OCI-LY1 (cell line): Measurements from ENCODE around the gene DISP2.

Experiments
- H2AFZ ChIP-seq: fragments of 200-600 bp; sonication (generic), shearing (Covaris generic); 2 replicates; pipeline ENCODE4 v1.6.0; 2014; ENCODE audit warnings: antibody characterized with exemption, mild to moderate bottlenecking, low read length
- H3F3A ChIP-seq: fragments of 200-600 bp; sonication (generic), shearing (Covaris generic); 2 replicates; pipeline ENCODE4 v1.6.0; 2014; ENCODE audit warnings: mild to moderate bottlenecking, antibody characterized with exemption, low read length, moderate library complexity; ENCODE audit not compliant: insufficient read depth
- H3K27ac ChIP-seq: fragments of 200-600 bp; sonication (generic); 2 replicates; pipeline ENCODE4 v1.5.1; 2014; ENCODE audit warnings: low read length, mixed run types, mild to moderate bottlenecking, low read depth; ENCODE audit not compliant: poor library complexity, severe bottlenecking
- H3K27me3 ChIP-seq: fragments of 200-600 bp; sonication (generic); 2 replicates; pipeline ENCODE4 v1.6.0; 2014; ENCODE audit warnings: antibody characterized with exemption, mild to moderate bottlenecking, low read length, moderate library complexity; ENCODE audit not compliant: insufficient read depth
- H3K36me3 ChIP-seq: fragments of 200-600 bp; sonication (generic); 2 replicates; pipeline ENCODE4 v1.6.1; 2014; ENCODE audit warnings: mild to moderate bottlenecking, antibody characterized with exemption, low read length, moderate library complexity, mixed read lengths; ENCODE audit not compliant: insufficient read depth
- H3K4me1 ChIP-seq: fragments of 200-600 bp; sonication (generic); 2 replicates; pipeline ENCODE4 v1.5.1; 2014; ENCODE audit warnings: mild to moderate bottlenecking, low read length, moderate library complexity; ENCODE audit not compliant: insufficient read depth, severe bottlenecking
- H3K4me2 ChIP-seq: fragments of 200-600 bp; sonication (generic), shearing (Covaris generic); 2 replicates; pipeline ENCODE4 v1.6.1; 2014; ENCODE audit warnings: low read length
- H3K4me3 ChIP-seq: fragments of 200-600 bp; sonication (generic); 2 replicates; pipeline ENCODE4 v1.5.1; 2014; ENCODE audit warnings: low read length, low read depth, mild to moderate bottlenecking, mixed read lengths; ENCODE audit not compliant: poor library complexity, severe bottlenecking
- H3K79me2 ChIP-seq: fragments of 200-600 bp; shearing (Covaris generic); 2 replicates; pipeline ENCODE4 v1.6.1; 2016; ENCODE audit warnings: mixed run types, low read length, mixed read lengths; ENCODE audit not compliant: insufficient read depth
- H3K9ac ChIP-seq: fragments of 200-600 bp; sonication (generic), shearing (Covaris generic); 2 replicates; pipeline ENCODE4 v1.6.1; 2014; ENCODE audit warnings: mild to moderate bottlenecking, low read length, mixed read lengths
- H3K9me2 ChIP-seq: fragments of 200-600 bp; sonication (generic), shearing (Covaris generic); 2 replicates; pipeline ENCODE4 v1.6.1; 2014; ENCODE audit warnings: low read depth, mild to moderate bottlenecking, low read length, mixed read lengths
- H3K9me3 ChIP-seq: fragments of 200-600 bp; shearing (Covaris generic); 2 replicates; pipeline ENCODE4 v1.6.1; 2014; ENCODE audit warnings: low read length, mixed read lengths
- H4K20me1 ChIP-seq: fragments of 200-600 bp; sonication (generic), shearing (Covaris generic); 2 replicates; pipeline ENCODE4 v1.6.0; 2016; ENCODE audit warnings: mild to moderate bottlenecking, low read length; ENCODE audit not compliant: insufficient read depth
- EZH2 ChIP-seq: fragments of 200-600 bp; sonication (generic), shearing (Covaris generic); IDR thresholded peaks from 2 replicates; pipeline ENCODE4 v1.8.0; 2017; ENCODE audit warnings: borderline replicate concordance, mixed run types, mild to moderate bottlenecking, antibody characterized with exemption, low read length, moderate library complexity, mixed read lengths
- TF ChIP-seq, protein P1 (sequence below): fragments of 200-600 bp; sonication (generic), shearing (Covaris generic); IDR thresholded peaks from 2 replicates; pipeline ENCODE4 v1.5.1; 2017; ENCODE audit warnings: mild to moderate bottlenecking, antibody characterized with exemption, low read length, moderate library complexity, mixed read lengths

DISP2 gene

DNA sequence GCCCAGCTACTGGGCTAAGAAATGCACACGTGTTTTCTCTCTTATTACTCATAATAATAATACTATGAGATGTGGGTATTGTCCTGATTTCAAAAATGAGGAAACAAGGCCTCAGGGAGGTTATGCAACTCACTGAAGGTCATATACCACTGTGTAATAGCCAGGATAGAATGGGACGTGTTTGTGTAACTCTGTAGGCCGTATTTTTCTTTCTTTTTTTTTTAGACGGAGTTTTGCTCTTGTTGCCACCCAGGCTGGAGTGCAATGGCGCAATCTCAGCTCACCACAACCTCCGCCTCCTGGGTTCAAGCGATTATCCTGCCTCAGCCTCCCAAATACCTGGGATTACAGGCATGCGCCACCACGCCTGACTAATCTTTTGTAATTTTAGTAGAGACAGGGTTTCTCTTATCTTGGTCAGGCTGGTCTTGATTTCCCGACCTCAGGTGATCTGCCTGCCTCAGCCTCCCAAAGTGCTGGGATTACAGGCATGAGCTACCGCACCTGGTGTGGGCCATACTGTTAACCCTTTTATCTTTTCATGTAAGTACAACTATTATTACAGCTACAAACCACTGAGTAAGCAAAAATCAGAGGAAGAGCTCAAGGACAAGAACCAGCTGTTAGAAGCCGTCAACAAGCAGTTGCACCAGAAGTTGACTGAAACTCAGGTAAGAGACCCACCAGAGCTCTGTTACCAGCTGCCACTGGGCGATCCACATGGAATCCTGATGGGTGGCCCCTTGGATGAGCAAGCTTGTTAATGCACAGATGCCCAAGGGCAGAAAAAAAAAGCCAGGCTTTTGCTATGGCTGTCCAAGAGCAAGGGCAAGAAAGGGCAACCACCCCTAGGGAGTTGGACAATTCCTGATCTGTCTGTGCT lies 31.2 kb downstream of the DISP2 start:
- H3K79me2 ChIP-seq, result peaks cover 12% of the 10 kb centered on the region
- H3K4me1 ChIP-seq, result peaks cover 6% of the 10 kb centered on the region
- H2AFZ ChIP-seq, result no peak overlapping the region
- H3K27me3 ChIP-seq, result no peaks in the 10 kb centered on the region
- H3K27ac ChIP-seq, result no peak overlapping the region
- TF ChIP-seq, protein P1, sequence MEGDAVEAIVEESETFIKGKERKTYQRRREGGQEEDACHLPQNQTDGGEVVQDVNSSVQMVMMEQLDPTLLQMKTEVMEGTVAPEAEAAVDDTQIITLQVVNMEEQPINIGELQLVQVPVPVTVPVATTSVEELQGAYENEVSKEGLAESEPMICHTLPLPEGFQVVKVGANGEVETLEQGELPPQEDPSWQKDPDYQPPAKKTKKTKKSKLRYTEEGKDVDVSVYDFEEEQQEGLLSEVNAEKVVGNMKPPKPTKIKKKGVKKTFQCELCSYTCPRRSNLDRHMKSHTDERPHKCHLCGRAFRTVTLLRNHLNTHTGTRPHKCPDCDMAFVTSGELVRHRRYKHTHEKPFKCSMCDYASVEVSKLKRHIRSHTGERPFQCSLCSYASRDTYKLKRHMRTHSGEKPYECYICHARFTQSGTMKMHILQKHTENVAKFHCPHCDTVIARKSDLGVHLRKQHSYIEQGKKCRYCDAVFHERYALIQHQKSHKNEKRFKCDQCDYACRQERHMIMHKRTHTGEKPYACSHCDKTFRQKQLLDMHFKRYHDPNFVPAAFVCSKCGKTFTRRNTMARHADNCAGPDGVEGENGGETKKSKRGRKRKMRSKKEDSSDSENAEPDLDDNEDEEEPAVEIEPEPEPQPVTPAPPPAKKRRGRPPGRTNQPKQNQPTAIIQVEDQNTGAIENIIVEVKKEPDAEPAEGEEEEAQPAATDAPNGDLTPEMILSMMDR, result no peak
- no peak for TF ChIP-seq EZH2
- no peaks in the 10 kb centered on the region for H3K9me2 ChIP-seq
- H3K4me2 ChIP-seq, result no peak overlapping the region
- no peaks in the 10 kb centered on the region for H4K20me1 ChIP-seq
- no peaks in the 10 kb centered on the region for H3K9me3 ChIP-seq
- H3K36me3 ChIP-seq, result peaks cover 95% of the 10 kb centered on the region
- no peak overlapping the region for H3K4me3 ChIP-seq
- H3F3A ChIP-seq, result no peaks in the 10 kb centered on the region
- no peak overlapping the region for H3K9ac ChIP-seq

DNA sequence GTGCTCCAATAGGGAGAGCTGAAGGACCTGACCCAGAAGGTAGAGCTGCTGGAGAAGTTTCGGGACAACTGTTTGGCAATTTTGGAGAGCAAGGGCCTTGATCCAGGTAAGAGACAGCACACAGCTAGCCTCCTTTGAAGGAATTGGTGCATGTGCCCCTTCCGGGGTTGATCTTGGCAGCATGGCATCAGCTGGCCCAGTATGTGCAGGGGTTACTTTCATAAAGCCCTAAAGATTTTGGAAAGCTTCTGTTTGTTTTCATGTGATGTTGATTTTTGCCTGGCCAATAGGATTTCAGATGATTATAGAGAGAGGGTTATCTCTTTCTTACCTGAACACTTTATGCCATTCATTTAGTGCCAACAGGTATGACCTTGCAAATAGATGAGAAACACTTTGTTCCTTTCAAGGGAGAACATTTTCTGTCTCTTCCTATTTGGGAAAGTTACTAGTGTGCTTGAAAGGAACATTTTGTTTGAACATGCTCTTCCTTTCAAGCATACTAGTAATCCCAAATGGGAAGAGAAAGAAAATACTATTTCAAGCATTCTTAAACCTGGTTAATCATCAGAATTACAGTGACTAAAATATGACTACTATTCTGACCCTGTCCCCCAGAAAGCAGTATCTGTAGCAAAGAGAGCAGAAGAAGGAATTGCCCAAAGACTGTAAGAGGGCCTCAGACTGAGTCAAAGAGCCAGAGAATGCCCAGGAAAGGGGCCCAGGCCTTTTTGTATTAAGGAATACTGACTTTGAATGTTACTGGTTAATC lies 32.0 kb downstream of the DISP2 start:
- Histone ChIP-seq H3K9me2 (no peaks in the 10 kb centered on the region), H3K4me2 (no peak overlapping the region), H3K36me3 (peaks cover 91% of the 10 kb centered on the region), H3K4me1 (no peaks in the 10 kb centered on the region), H3K9me3 (no peaks in the 10 kb centered on the region), H3K27me3 (no peaks in the 10 kb centered on the region), H2AFZ (no peak overlapping the region), H4K20me1 (no peaks in the 10 kb centered on the region), H3K4me3 (no peak overlapping the region), H3K9ac (no peak overlapping the region), H3K27ac (no peak overlapping the region), H3F3A (no peaks in the 10 kb centered on the region), H3K79me2 (peaks cover 3% of the 10 kb centered on the region; the same call in 1 of the 2 replicates)
- TF ChIP-seq EZH2, result no peak
- TF ChIP-seq, protein P1, result no peak

GRCh38 chr15:40392986-40393948 lies 35.2 kb downstream of the DISP2 start:
- peaks cover 62% of the 10 kb centered on the region for H3K36me3 ChIP-seq
- H3K27ac ChIP-seq, result no peak overlapping the region
- no peaks in the 10 kb centered on the region for H3F3A ChIP-seq
- H3K9me2 ChIP-seq, result no peaks in the 10 kb centered on the region
- no peaks in the 10 kb centered on the region for H4K20me1 ChIP-seq
- no peak overlapping the region for H3K4me2 ChIP-seq
- H2AFZ ChIP-seq, result no peak overlapping the region
- H3K4me3 ChIP-seq, result no peak overlapping the region
- H3K9me3 ChIP-seq, result no peaks in the 10 kb centered on the region
- H3K4me1 ChIP-seq, result peaks cover 7% of the 10 kb centered on the region
- no peaks in the 10 kb centered on the region for H3K27me3 ChIP-seq
- no peaks in the 10 kb centered on the region for H3K79me2 ChIP-seq
- no peak for TF ChIP-seq EZH2
- TF ChIP-seq, protein P1, result no peak
- H3K9ac ChIP-seq, result no peak overlapping the region
